CD1c-positive myeloid dendritic cell (primary cell): ENCODE measurements around the gene KCNMA1.
"Not testable (repeated sequence)": the region's sequence is repeated elsewhere in the genome, so short reads cannot be mapped to it uniquely, and the experiment has no call there.

Experiments
- DNase-seq: peaks from one replicate; pipeline ENCODE4 v3.0.0-alpha.2; 2016; ENCODE audit errors: extremely low spot score

Gene KCNMA1

DNA sequence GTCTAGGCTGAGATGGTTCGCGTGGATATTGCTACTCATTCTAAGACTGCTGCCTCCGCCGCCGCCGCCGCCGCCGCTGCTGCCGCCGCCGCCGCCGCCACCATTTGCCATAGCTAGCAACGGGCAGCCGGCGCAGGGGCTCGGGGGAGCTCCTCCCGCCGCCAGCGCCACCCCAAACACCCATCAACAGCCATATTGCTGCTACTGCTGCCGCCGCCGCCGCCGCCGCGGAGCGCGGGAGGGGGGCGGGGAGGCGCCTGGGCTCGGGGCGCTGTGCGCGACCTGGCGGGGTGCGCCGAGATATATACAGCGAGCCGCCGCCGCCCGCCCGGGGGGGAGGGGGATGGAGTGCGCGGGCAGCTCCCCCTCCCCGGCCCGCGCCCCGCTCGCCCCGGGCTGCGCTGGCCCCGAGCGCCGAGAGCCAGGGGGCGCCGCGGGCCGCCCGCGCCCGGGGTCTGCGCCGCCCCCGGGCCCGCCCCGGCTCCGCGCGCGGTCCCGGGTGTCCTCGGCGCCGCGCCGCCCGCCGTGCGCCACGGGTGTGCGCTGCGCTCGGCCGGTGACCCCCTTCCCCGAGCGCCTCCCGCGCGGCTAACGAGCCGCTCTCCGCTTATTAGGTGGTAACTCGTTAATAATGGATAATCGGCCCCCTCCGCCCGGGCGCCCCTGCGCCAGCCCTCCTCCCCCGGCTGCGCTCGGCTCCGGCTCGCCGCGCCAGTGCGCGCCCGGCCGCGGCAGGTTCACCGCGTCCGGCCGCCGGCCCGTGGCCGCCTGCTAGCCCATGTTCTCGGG, at the start of gene KCNMA1:
Gene KCNMA1, minus strand, starts transcription at position 277 of the 789 bp plus-strand sequence.
- no peak for DNase-seq

GRCh38 chr10:77686650-77687417, 49.2 kb upstream of the KCNMA1 start:
- DNase-seq, result no peak

GRCh38 chr10:77686096-77686495, 48.5 kb upstream of the KCNMA1 start:
- DNase-seq, result no peak

DNA sequence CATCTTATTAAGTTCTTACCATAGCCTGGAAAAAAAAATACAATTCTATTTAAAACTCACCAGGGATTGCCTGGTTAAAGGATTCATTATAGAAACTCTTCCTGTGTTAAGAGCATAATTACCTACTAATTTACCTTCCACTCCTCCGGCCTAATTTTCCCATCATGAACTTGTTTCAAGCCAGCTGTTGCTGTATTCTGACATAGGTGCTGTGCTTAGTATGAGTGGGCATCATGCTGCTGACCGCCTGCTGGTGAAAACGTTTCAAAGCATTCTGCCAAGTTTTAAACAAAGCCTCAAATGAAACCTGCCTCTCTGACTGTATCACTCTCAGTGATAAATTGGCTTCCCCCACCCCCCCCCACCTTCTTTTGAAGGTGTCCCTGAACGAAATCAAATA, 47.8 kb upstream of the KCNMA1 start:
- no peak for DNase-seq

- not testable (repeated sequence) for DNase-seq
These were observed 45.5 kb upstream of the KCNMA1 start for GRCh38 chr10:77683088-77683432.

GRCh38 chr10:77682393-77683087, 44.9 kb upstream of the KCNMA1 start:
- DNase-seq, result no peak

DNA sequence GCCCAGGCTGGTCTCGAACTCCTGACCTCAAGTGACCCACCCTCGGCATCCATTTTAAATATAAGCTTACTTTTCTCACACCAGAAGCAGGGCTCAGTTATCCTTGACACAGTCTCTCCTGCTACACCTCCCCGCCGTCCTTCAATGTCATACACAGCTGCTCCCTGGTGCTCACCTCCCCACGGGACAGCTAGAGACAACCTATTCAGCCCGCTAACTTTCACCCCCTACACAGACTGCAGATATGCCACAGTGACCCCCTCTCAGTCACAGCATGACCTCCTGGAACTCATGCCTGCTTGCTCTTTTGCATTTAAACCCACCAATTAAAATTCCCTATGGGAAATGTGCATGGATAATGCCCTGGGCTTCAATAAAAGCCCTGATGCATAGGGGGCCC, 44.2 kb upstream of the KCNMA1 start:
- DNase-seq, result no peak

- DNase-seq, result no peak
These were observed 43.2 kb upstream of the KCNMA1 start for GRCh38 chr10:77680811-77681210.

DNA sequence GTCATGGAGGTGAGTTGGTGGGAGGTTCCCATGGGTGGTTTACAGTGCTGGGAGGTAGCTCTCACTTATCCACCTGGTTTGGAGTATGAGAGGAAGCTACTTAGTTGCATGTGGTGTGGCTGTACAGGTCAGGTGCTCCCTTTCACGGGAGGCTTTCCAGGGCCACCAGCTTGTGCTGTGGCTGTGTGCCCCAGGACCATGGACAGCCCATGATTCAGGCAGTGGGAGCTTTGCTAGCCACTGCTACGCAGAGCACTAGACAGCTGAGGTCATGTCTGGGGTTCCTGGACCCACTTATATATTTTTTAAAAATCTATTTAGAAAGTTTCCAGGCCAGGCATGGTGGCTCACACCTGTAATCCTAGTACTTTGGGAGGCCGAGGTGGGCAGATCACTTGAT, 42.5 kb upstream of the KCNMA1 start:
- DNase-seq, result no peak

DNA sequence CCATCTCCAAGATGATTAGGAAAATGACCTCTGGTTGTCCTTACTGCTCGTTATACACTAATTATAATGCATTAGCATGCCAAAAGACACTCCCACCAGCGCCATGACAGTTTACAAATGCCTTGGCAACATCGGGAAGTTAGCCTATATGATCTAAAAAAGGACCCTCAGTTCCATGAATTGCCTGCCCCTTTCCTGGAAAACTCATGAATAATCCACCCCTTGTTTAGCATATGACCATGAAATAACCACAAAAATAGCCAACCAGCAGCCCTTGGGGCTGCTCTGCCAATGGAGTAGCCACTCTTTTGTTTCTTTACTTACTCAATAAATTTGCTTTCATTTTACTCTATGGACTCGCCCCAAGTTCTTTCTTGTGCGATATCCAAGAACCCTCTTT, 41.6 kb upstream of the KCNMA1 start:
- DNase-seq, result no peak

GRCh38 chr10:77678146-77678545, 40.5 kb upstream of the KCNMA1 start:
- DNase-seq, result no peak

DNA sequence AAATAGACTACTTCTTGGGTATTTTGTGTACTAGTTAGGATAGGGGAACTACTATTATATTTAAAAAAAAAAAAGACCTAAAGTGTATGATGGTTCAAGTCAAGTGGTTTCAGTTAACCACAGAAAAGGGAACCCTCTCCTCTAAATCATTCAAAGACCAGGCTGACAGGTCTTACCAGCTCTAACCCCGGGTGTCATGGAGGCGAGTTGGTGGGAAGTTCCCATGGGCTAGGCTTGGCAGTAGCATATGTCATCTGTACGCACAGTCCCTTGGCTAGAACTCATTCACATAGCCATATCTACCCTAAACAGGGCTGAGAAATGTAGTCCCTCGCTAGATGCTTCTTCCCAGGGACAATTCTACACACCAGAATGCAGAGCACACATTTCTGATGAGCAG, 37.7 kb upstream of the KCNMA1 start:
- DNase-seq, result no peak

- no peak for DNase-seq
These were observed 36.0 kb upstream of the KCNMA1 start for GRCh38 chr10:77673515-77674140.

DNA sequence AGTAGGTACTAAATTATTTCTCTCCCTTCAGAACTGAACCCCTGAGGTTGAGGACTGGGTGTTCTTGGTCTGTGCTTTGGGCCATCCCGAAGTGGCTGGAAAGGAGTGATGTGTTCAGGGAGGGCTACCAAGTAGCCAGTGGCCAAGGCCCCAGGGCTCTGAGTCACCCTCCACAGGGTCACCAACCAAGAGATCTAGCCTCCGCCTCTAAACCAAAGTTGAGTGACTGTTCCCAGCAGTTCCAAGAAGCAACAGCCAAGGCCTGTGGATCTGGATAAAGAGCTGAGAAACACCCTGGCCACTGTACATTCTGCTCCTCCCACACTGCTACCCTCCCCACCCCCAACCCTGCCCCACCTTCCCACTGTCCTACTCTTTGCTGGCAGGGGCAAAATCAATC, 35.5 kb upstream of the KCNMA1 start:
- no peak for DNase-seq

- DNase-seq, result no peak
These were observed 34.1 kb upstream of the KCNMA1 start for GRCh38 chr10:77671594-77672252.

DNA sequence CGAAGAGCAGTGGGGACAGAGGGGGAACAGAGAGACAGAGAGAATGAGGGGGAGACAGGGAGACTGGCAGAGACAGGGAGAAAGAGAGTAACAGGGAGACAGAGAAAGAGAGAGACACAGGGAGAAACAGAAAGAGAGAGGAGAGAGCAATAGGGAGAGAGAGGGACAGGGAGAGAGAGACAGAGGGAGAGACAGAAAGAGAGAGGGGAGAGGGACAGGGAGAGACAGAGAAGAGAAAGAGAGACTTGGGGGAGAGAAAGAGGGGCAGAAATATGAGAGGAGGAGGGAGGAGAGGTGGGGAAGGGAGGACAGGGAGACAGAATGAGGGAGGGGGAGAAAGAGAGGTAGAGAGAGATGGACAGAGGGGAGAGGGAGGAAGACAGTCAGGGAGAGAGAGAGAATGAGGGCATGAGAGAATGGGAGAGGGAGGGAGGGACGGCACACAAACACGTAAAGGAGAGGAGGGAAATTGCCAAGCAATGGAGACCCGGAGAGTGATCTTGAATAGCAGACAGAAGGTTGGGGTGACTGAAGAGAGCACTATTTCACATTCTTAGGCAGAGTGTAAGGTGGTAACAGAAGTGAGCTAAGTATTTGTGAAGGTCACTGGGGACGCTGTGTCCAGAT, 33.3 kb upstream of the KCNMA1 start:
- DNase-seq, result no peak

DNA sequence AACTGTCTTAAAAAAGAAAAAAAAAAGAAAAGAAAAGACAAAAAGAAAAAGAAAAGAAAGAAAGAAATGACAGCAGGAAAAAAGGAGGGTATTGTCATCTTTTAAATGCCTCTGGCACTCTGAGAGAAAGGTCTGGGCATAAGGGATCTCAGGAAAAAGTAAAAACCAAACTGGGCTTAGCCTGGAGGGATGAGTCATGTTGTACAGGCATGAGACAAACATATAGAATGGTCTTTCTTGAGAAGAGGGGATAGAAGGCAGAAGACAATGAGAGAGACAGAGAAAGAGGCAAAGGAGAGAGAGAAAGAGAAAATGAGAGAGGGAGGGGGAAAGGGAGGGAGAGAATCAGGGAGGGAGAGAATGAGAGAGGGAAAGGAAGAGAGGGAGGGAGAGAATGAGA, 32.3 kb upstream of the KCNMA1 start:
- DNase-seq, result no peak

DNA sequence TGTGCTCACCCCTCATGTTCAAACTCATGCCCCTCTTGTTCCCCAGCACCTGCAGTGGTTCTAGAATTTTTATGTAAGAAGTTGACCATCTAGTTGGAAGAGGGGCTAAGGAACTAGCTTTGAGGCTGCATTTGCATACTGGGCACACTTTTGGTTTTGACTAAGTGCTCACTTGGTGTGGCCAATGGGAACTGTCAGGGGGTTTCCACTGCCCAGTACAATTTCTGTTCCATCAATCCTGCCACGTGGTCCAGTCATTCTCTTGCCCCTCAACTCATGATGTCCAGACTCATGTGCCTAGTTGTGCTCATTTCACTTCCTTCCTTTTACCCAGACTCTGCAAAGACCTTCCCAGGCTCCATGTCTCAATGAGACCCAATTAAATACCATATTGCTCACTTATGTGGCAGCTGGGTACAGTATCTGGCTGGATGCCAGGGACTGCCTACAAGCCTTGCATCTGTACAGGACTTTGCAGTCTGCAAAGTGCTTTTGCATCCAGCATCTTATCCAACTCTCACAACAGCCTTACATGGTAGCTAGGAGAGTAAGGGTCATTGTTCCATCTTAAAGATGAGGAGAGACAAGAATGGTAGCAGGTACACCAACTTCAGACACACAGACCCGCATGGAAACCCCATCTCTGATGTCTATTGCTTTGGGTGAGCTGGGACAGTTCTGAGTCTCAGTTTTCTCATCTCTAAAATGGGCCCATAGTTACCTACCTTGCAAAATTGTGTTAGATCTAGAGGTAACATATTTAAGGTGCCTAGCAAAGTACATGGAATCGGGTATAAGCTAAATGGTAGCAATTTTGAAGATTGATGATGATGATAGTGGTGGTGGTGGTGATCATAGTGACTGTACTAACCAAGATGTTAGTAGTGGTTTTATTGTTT, 30.1 kb upstream of the KCNMA1 start:
- no peak for DNase-seq

- DNase-seq, result no peak
These were observed 29.2 kb upstream of the KCNMA1 start for GRCh38 chr10:77666821-77667220.

GRCh38 chr10:77664696-77665095, 27.1 kb upstream of the KCNMA1 start:
- no peak for DNase-seq
